Measurements from ENCODE around the gene METTL9.

GRCh38 chr16:21617607-21618006 lies 18.2 kb downstream of the METTL9 start:
- TF ChIP-seq POLR2AphosphoS5 (IDR thresholded peaks at IDR 0.05) (no peak), CTCF (IDR thresholded peaks at IDR 0.05) (no peak), EP300 (IDR thresholded peaks at IDR 0.05) (no peak)

All from gastroesophageal sphincter (tissue), 3 donors.